Measurements from ENCODE around the gene ABCA4. TPM values are rescaled to one million over a fixed set of nuclear protein-coding genes. Genes with fewer than 3 reads are reported as not detected.

Gene ABCA4
- total RNA-seq, 4 donors from 2014 or later = 0.19 to 1.7 (median 0.45) TPM

DNA sequence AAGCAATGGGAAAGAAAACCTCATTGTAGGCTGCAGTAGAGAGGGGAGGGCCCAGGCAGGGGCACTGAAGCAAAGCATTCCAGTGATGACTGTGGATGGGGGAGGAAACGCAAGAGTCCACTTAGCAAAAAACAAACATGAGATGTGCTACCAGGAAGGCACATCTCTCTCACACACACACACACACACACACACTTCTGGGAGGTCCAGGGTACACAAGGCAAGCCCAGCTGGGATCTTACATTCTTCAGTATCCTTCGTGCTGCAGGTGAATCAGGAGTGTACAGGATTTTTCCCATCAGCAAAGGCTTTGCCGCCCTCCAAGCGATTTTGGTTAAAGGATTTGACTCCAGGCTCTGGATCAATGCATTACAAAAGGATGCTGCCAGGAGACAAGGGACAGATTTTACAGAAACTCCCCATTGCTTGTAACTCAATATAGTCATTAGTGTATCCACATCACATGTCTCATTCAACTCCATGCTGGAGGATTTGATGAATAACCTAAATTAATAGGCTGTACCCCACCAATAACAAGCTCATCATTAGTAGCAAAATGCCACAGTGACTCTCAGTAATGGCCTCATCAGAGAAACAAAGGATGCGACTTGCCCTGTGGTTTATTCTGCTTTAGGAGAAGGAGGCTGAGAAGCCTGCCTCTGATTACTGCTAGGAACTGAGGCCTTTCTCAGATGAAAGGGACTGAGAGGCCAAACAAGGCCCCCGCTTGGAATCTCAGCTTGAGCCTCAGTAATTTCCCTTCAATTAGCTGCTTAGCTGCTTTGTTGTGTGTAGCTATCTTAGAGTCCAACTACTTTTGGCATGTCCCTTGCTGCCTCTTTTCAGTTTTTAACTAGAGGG, 41.6 kb downstream of the ABCA4 start:
- H3K27ac ChIP-seq (replicated peaks in 1 of 4) = no peak overlapping the region
- TF ChIP-seq POLR2AphosphoS5 (IDR thresholded peaks at IDR 0.05) (no peak), EP300 (IDR thresholded peaks at IDR 0.05) (no peak), POLR2A (IDR thresholded peaks at IDR 0.05; ENCODE audit: low read depth) (no peak)
- TF ChIP-seq, protein P1, sequence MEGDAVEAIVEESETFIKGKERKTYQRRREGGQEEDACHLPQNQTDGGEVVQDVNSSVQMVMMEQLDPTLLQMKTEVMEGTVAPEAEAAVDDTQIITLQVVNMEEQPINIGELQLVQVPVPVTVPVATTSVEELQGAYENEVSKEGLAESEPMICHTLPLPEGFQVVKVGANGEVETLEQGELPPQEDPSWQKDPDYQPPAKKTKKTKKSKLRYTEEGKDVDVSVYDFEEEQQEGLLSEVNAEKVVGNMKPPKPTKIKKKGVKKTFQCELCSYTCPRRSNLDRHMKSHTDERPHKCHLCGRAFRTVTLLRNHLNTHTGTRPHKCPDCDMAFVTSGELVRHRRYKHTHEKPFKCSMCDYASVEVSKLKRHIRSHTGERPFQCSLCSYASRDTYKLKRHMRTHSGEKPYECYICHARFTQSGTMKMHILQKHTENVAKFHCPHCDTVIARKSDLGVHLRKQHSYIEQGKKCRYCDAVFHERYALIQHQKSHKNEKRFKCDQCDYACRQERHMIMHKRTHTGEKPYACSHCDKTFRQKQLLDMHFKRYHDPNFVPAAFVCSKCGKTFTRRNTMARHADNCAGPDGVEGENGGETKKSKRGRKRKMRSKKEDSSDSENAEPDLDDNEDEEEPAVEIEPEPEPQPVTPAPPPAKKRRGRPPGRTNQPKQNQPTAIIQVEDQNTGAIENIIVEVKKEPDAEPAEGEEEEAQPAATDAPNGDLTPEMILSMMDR (IDR thresholded peaks at IDR 0.05) = no peak
- WGBS = 90% methylated on average over 6 of the region's 6 CpGs

GRCh38 chr1:94072840-94073522, 48.0 kb downstream of the ABCA4 start:
- Histone ChIP-seq H3K4me3 (no peak overlapping the region), H3K27me3 (no peaks in the 10 kb centered on the region), H3K9me3 (no peaks in the 10 kb centered on the region), H3K27ac (replicated peaks in 1 of 4) (no peak overlapping the region), H3K4me1 (peaks cover 19 to 37% (median 31%) of the 10 kb centered on the region in 4 donors), H3K36me3 (no peaks in the 10 kb centered on the region)
- intact Hi-C loops (cut with DNase I) = no loop called here
- TF ChIP-seq, protein P1 (IDR thresholded peaks at IDR 0.05) = no peak
- TF ChIP-seq POLR2A (IDR thresholded peaks at IDR 0.05; ENCODE audit: low read depth) (no peak), POLR2AphosphoS5 (IDR thresholded peaks at IDR 0.05) (no peak), EP300 (IDR thresholded peaks at IDR 0.05) (no peak)
- no peak for DNase-seq (ENCODE audit: extremely low spot score)
- 83% methylated on average over 7 of the region's 7 CpGs for WGBS

More for the DNA sequence above, 41.6 kb downstream of the ABCA4 start:
- intact Hi-C loops (cut with DNase I) = no loop called here
- Histone ChIP-seq H3K9me3 (no peaks in the 10 kb centered on the region), H3K4me1 (no peaks in the 10 kb centered on the region), H3K36me3 (no peaks in the 10 kb centered on the region), H3K27me3 (no peaks in the 10 kb centered on the region), H3K4me3 (no peak overlapping the region)
- DNase-seq (ENCODE audit: extremely low spot score) = no peak

GRCh38 chr1:94071976-94072375, 49.0 kb downstream of the ABCA4 start:
- H3K36me3 ChIP-seq = no peaks in the 10 kb centered on the region
- intact Hi-C loops (cut with DNase I) = no loop called here
- H3K9me3 ChIP-seq = no peaks in the 10 kb centered on the region
- WGBS = 86% methylated on average over 2 of the region's 2 CpGs
- H3K4me3 ChIP-seq = no peak overlapping the region
- DNase-seq (ENCODE audit: extremely low spot score) = no peak
- no peaks in the 10 kb centered on the region for H3K27me3 ChIP-seq
- TF ChIP-seq POLR2AphosphoS5 (IDR thresholded peaks at IDR 0.05) = no peak
- TF ChIP-seq, protein P1 (IDR thresholded peaks at IDR 0.05) = no peak
- no peak for TF ChIP-seq EP300 (IDR thresholded peaks at IDR 0.05)
- no peak for TF ChIP-seq POLR2A (IDR thresholded peaks at IDR 0.05; ENCODE audit: low read depth)
- H3K4me1 ChIP-seq = peaks cover 19 to 39% (median 34%) of the 10 kb centered on the region in 4 donors
- no peak overlapping the region for H3K27ac ChIP-seq (replicated peaks in 1 of 4)

DNA sequence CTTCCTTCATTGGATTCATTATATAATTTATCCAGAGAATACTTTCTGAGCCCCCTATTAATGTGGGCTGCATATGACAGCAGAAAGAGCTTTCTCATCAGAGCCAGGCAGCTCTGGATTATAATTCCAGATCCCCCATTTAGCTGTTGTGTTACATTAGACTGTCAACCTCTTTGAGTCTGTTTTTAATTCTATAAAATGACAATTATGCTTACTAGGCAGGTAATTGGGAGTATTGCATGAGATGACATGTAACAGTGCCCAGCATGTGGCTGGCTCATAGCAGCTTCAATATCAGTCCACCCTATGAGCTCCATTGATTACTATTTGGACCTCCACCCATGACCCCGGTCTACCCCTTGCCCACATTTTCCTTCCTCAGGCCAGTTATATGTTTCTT, 49.6 kb downstream of the ABCA4 start:
- Histone ChIP-seq H3K9me3 (no peaks in the 10 kb centered on the region), H3K4me3 (no peak overlapping the region), H3K4me1 (peaks cover 19 to 39% (median 34%) of the 10 kb centered on the region in 4 donors), H3K36me3 (no peaks in the 10 kb centered on the region), H3K27ac (replicated peaks in 1 of 4) (no peak overlapping the region), H3K27me3 (no peaks in the 10 kb centered on the region)
- TF ChIP-seq, protein P1 (IDR thresholded peaks at IDR 0.05) = no peak
- TF ChIP-seq POLR2A (IDR thresholded peaks at IDR 0.05; ENCODE audit: low read depth) (no peak), POLR2AphosphoS5 (IDR thresholded peaks at IDR 0.05) (no peak), EP300 (IDR thresholded peaks at IDR 0.05) (no peak)
- intact Hi-C loops (cut with DNase I) = no loop called here
- DNase-seq (ENCODE audit: extremely low spot score) = no peak
- 96% methylated on average over 1 of the region's 1 CpG for WGBS

Data from esophagus muscularis mucosa (tissue), 4 donors.